K562 (cell line): ENCODE results near the gene AP2M1. TPM values are rescaled to one million over a fixed set of nuclear protein-coding genes. Genes with fewer than 3 reads are reported as not detected.
A peak's percentile ranks its signal among the peaks of the same experiment; 100 is the strongest.

Experiments
- BDP1 ChIP-seq: IDR thresholded peaks from 3 replicates; pipeline ENCODE4 v1.6.1; 2011; ENCODE audit not compliant: insufficient read length, insufficient read depth
- CCAR2 ChIP-seq: fragments of 200-400 bp; formaldehyde crosslinking; IDR thresholded peaks from 2 replicates; pipeline ENCODE4 v1.6.1; 2017; ENCODE audit warnings: mild to moderate bottlenecking, low read depth, low read length
- PHTF2 ChIP-seq: fragments of 250-450 bp; sonication (Bioruptor Pico); IDR thresholded peaks from 2 replicates; pipeline ENCODE4 v1.5.0; 2021; ENCODE audit warnings: mild to moderate bottlenecking
- PRMT5 ChIP-seq: sonication (generic); formaldehyde crosslinking; IDR thresholded peaks from 2 replicates; pipeline ENCODE4 v1.5.0; 2020; ENCODE audit warnings: missing genetic modification reagents
- SMAD4 ChIP-seq: fragments of 250-450 bp; sonication (Bioruptor Pico); conservative IDR thresholded peaks from 2 replicates; pipeline ENCODE4 v1.8.0; 2021; ENCODE audit warnings: inconsistent platforms, mild to moderate bottlenecking, moderate library complexity
- SOX6 ChIP-seq: fragments of 450-650 bp; IDR thresholded peaks from 2 replicates; pipeline ENCODE4 v1.6.1; 2014; ENCODE audit warnings: mild to moderate bottlenecking
- TEAD4 ChIP-seq, 2 experiments: sonication (generic) in 1 of 2; formaldehyde crosslinking in 1 of 2; IDR thresholded peaks; 2 replicates each; pipeline versions ENCODE4 v1.6.1 to v1.8.0; 2012 to 2022; ENCODE audit warnings: borderline replicate concordance in 1 of 2, inconsistent platforms in 1 of 2, low read length in 1 of 2, mild to moderate bottlenecking in 1 of 2, missing genetic modification reagents in 1 of 2
- ZBED1 ChIP-seq: IDR thresholded peaks from 2 replicates; pipeline ENCODE4 v1.6.1; 2014
- ZNF133 ChIP-seq: fragments of 250-450 bp; sonication (Bioruptor Pico); IDR thresholded peaks from 2 replicates; pipeline ENCODE4 v1.4.0; 2020; ENCODE audit warnings: mild to moderate bottlenecking
- polyA plus RNA-seq, 8 experiments: library from polyadenylated mRNA; depleted of rRNA in 4 of 8; stranded (reverse) in 5 of 8; unstranded in 3 of 8; fragments of >200 nt; fragmentation: Nextera tagmentation in 2 of 8; fragmentation: Illumina TruSeq in 1 of 8; extraction: Ambion mirVana in 2 of 8; extraction: Trizol in 1 of 8; gene quantifications; 2 replicates each; pipeline versions ENCODE4 v1.2.1 to v1.2.3, GENCODE V29; 2011 to 2014; ENCODE audit warnings: inconsistent platforms in 1 of 8, missing spikeins in 1 of 8
- total RNA-seq, 7 experiments: library from RNA; depleted of rRNA in 6 of 7; stranded (reverse); fragments of >200 nt in 6 of 7; fragmentation: Illumina TruSeq in 2 of 7; extraction: Trizol in 2 of 7; gene quantifications; 2 replicates each; pipeline versions ENCODE4 v1.2.1 to v1.2.3, GENCODE V29; 2011 to 2021; ENCODE audit warnings: low replicate concordance in 1 of 7
- TF ChIP-seq, protein P1 (sequence below): fragments of 450-650 bp; IDR thresholded peaks from 2 replicates; pipeline ENCODE4 v1.6.1; 2016; ENCODE audit warnings: mild to moderate bottlenecking, moderate library complexity
- TF ChIP-seq, protein P2 (sequence below): conservative IDR thresholded peaks from 2 replicates; pipeline ENCODE4 v1.6.1; 2011; ENCODE audit warnings: low read depth, mild to moderate bottlenecking, low read length; ENCODE audit not compliant: control insufficient read depth
- TF ChIP-seq, protein P3 (sequence below): fragments of 250-450 bp; sonication (Bioruptor Pico); IDR thresholded peaks from 2 replicates; pipeline ENCODE4 v1.9.0; 2021; ENCODE audit warnings: mild to moderate bottlenecking, inconsistent platforms

AP2M1 gene
- total and polyA plus RNA-seq, 9 of the 15 experiments (the other 6 are each of a cell fraction or from before 2014, with no cell fraction given), result 118 to 505 (median 296) TPM

DNA sequence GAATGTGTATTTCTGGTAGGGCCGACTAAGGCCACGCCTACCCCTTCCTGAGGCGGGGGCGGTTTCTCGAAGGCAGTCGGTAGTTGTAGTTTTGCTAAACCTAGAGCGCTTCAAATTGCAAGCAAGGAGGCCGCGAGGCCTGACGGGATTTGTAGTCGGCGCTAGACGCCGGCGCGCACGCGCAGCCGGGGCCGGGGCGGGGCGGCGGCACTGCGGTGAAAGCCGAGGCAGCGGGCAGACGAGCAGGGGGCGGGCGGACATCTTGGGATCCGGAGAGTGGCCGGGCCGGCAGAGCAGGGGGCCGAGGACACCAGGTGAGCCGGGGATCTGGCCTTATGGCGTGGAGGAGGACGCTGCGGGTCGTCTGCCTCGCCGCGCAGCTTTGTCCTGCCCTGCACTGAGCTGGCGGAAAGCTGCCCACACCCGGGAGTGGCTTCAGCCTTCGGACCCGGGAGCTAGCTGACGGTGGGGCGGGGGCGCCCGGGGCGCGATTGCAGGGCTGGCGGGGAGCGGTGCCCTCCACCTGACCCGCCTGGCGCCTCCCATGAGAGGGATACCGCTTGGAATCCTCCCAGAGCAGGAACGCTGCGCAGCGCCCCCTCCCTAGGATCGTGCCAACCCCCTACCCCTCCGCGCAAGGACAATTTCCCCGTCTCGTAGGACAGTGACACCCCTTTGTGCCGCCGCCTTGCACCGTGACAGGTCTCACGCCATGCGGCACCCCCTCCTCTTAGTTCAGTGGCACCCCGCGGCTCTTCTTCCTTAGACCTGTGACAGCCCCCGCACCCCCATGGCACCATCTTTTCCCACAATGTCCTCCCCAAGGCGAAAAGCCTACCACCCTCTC lies at the start of gene AP2M1 (continued):
- TF ChIP-seq, protein P1, sequence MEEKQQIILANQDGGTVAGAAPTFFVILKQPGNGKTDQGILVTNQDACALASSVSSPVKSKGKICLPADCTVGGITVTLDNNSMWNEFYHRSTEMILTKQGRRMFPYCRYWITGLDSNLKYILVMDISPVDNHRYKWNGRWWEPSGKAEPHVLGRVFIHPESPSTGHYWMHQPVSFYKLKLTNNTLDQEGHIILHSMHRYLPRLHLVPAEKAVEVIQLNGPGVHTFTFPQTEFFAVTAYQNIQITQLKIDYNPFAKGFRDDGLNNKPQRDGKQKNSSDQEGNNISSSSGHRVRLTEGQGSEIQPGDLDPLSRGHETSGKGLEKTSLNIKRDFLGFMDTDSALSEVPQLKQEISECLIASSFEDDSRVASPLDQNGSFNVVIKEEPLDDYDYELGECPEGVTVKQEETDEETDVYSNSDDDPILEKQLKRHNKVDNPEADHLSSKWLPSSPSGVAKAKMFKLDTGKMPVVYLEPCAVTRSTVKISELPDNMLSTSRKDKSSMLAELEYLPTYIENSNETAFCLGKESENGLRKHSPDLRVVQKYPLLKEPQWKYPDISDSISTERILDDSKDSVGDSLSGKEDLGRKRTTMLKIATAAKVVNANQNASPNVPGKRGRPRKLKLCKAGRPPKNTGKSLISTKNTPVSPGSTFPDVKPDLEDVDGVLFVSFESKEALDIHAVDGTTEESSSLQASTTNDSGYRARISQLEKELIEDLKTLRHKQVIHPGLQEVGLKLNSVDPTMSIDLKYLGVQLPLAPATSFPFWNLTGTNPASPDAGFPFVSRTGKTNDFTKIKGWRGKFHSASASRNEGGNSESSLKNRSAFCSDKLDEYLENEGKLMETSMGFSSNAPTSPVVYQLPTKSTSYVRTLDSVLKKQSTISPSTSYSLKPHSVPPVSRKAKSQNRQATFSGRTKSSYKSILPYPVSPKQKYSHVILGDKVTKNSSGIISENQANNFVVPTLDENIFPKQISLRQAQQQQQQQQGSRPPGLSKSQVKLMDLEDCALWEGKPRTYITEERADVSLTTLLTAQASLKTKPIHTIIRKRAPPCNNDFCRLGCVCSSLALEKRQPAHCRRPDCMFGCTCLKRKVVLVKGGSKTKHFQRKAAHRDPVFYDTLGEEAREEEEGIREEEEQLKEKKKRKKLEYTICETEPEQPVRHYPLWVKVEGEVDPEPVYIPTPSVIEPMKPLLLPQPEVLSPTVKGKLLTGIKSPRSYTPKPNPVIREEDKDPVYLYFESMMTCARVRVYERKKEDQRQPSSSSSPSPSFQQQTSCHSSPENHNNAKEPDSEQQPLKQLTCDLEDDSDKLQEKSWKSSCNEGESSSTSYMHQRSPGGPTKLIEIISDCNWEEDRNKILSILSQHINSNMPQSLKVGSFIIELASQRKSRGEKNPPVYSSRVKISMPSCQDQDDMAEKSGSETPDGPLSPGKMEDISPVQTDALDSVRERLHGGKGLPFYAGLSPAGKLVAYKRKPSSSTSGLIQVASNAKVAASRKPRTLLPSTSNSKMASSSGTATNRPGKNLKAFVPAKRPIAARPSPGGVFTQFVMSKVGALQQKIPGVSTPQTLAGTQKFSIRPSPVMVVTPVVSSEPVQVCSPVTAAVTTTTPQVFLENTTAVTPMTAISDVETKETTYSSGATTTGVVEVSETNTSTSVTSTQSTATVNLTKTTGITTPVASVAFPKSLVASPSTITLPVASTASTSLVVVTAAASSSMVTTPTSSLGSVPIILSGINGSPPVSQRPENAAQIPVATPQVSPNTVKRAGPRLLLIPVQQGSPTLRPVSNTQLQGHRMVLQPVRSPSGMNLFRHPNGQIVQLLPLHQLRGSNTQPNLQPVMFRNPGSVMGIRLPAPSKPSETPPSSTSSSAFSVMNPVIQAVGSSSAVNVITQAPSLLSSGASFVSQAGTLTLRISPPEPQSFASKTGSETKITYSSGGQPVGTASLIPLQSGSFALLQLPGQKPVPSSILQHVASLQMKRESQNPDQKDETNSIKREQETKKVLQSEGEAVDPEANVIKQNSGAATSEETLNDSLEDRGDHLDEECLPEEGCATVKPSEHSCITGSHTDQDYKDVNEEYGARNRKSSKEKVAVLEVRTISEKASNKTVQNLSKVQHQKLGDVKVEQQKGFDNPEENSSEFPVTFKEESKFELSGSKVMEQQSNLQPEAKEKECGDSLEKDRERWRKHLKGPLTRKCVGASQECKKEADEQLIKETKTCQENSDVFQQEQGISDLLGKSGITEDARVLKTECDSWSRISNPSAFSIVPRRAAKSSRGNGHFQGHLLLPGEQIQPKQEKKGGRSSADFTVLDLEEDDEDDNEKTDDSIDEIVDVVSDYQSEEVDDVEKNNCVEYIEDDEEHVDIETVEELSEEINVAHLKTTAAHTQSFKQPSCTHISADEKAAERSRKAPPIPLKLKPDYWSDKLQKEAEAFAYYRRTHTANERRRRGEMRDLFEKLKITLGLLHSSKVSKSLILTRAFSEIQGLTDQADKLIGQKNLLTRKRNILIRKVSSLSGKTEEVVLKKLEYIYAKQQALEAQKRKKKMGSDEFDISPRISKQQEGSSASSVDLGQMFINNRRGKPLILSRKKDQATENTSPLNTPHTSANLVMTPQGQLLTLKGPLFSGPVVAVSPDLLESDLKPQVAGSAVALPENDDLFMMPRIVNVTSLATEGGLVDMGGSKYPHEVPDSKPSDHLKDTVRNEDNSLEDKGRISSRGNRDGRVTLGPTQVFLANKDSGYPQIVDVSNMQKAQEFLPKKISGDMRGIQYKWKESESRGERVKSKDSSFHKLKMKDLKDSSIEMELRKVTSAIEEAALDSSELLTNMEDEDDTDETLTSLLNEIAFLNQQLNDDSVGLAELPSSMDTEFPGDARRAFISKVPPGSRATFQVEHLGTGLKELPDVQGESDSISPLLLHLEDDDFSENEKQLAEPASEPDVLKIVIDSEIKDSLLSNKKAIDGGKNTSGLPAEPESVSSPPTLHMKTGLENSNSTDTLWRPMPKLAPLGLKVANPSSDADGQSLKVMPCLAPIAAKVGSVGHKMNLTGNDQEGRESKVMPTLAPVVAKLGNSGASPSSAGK, result no peak
- peak; percentile 47; the same call in 1 of the 2 replicates for TF ChIP-seq ZBED1
- no peak for TF ChIP-seq CCAR2
- peak; percentile 8; the same call in 1 of the 2 replicates for TF ChIP-seq SOX6
- TF ChIP-seq PRMT5 (CRISPR knock-in tag), result no peak
- TF ChIP-seq, protein P2, sequence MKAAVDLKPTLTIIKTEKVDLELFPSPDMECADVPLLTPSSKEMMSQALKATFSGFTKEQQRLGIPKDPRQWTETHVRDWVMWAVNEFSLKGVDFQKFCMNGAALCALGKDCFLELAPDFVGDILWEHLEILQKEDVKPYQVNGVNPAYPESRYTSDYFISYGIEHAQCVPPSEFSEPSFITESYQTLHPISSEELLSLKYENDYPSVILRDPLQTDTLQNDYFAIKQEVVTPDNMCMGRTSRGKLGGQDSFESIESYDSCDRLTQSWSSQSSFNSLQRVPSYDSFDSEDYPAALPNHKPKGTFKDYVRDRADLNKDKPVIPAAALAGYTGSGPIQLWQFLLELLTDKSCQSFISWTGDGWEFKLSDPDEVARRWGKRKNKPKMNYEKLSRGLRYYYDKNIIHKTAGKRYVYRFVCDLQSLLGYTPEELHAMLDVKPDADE, result peak; percentile 99
- no peak for TF ChIP-seq PHTF2 (CRISPR knock-in tag)
- TF ChIP-seq SMAD4 (CRISPR knock-in tag), result 0 out of 2 replicates have a peak, but pooled peaks have one; percentile 39
- peak; percentile 82 for TF ChIP-seq TEAD4 (IDR thresholded peaks at IDR 0.05; ENCODE audit: low read length)
- TF ChIP-seq TEAD4 (CRISPR knock-in tag; IDR thresholded peaks at IDR 0.05; ENCODE audit: borderline replicate concordance), result peak; percentile 67; the same call in 1 of the 2 replicates
- TF ChIP-seq BDP1, result no peak
- TF ChIP-seq, protein P3, sequence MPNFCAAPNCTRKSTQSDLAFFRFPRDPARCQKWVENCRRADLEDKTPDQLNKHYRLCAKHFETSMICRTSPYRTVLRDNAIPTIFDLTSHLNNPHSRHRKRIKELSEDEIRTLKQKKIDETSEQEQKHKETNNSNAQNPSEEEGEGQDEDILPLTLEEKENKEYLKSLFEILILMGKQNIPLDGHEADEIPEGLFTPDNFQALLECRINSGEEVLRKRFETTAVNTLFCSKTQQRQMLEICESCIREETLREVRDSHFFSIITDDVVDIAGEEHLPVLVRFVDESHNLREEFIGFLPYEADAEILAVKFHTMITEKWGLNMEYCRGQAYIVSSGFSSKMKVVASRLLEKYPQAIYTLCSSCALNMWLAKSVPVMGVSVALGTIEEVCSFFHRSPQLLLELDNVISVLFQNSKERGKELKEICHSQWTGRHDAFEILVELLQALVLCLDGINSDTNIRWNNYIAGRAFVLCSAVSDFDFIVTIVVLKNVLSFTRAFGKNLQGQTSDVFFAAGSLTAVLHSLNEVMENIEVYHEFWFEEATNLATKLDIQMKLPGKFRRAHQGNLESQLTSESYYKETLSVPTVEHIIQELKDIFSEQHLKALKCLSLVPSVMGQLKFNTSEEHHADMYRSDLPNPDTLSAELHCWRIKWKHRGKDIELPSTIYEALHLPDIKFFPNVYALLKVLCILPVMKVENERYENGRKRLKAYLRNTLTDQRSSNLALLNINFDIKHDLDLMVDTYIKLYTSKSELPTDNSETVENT (CRISPR knock-in tag), result peak; percentile 55
- TF ChIP-seq ZNF133 (CRISPR knock-in tag), result no peak
